ENCODE measurements around the gene PRPSAP1. TPM values are rescaled to one million over a fixed set of nuclear protein-coding genes. Genes with fewer than 3 reads are reported as not detected.

Gene PRPSAP1
- polyA plus RNA-seq, 1 of the 3 experiments (the other 2 are of a cell fraction), result 118 TPM

GRCh38 chr17:76388966-76389888, 35.5 kb upstream of the PRPSAP1 start:
- no peak overlapping the region for H3K27ac ChIP-seq (ENCODE audit: low read depth in 2 of 2, low read length in 1 of 2)
- DNase-seq, result no peak

More at GRCh38 chr17:76388966-76389888, 35.5 kb upstream of the PRPSAP1 start:
- H3K4me2 ChIP-seq, result no peak overlapping the region
- 93% methylated on average over 16 of the region's 16 CpGs for WGBS (ENCODE audit: low lambda C conversion rate)
- H3K4me3 ChIP-seq (ENCODE audit: low read depth in 2 of 2, low read length in 1 of 2), result no peak overlapping the region
- H2AFZ ChIP-seq (ENCODE audit: low read depth), result no peak overlapping the region
- peaks cover 14 to 21% of the 10 kb centered on the region in 2 experiments for H3K36me3 ChIP-seq (replicated peaks in 1 of 2; ENCODE audit: control insufficient read depth in 1 of 2, insufficient read depth in 2 of 2, low read length in 1 of 2)
- peaks cover 28% of the 10 kb centered on the region; the same call in 1 of the 2 replicates for H3K79me2 ChIP-seq (ENCODE audit: insufficient read depth)
- no peak overlapping the region for H3K9ac ChIP-seq
- H4K20me1 ChIP-seq (ENCODE audit: insufficient read depth), result peaks cover 22% of the 10 kb centered on the region; the same call in 1 of the 2 replicates
- TF ChIP-seq USF1 (IDR thresholded peaks at IDR 0.05; ENCODE audit: borderline replicate concordance, low read depth), result no peak
- no peak for TF ChIP-seq ELF1 (IDR thresholded peaks at IDR 0.05)
- no peak for TF ChIP-seq NRF1 (IDR thresholded peaks at IDR 0.05; ENCODE audit: low read depth, low read length)
- no peak for TF ChIP-seq MXI1 (IDR thresholded peaks at IDR 0.05; ENCODE audit: low read depth, low read length)
- TF ChIP-seq RAD21 (IDR thresholded peaks at IDR 0.05; ENCODE audit: low read length), result no peak
- TF ChIP-seq IRF3 (IDR thresholded peaks at IDR 0.05; ENCODE audit: low read depth, low read length), result no peak
- no peak for TF ChIP-seq NFIC (IDR thresholded peaks at IDR 0.05; ENCODE audit: borderline replicate concordance)
- no peak for TF ChIP-seq RXRA (IDR thresholded peaks at IDR 0.05; ENCODE audit: borderline replicate concordance, low read depth)
- no peak for TF ChIP-seq RCOR1 (IDR thresholded peaks at IDR 0.05; ENCODE audit: low read length)
- no peak; the same call in 1 of the 2 replicates for TF ChIP-seq CTCF (IDR thresholded peaks at IDR 0.05)
- no peak for TF ChIP-seq PBX3 (IDR thresholded peaks at IDR 0.05)
- no peak for TF ChIP-seq FOXJ3 (CRISPR knock-in tag; IDR thresholded peaks at IDR 0.05)
- H3K9me3 ChIP-seq, result no peaks in the 10 kb centered on the region
- H3K27me3 ChIP-seq (ENCODE audit: insufficient read depth), result no peaks in the 10 kb centered on the region
- H3K9me2 ChIP-seq, result no peaks in the 10 kb centered on the region
- CTCF ChIA-PET, result interaction anchor here (0.6 to 13.8 kb wide), 10 partner anchors 7 to 211 kb away, joined by 3 to 312 read pairs (median 39); partner anchors contain the start of genes PRPSAP1 and QRICH2
- peaks cover 16% of the 10 kb centered on the region for H3F3A ChIP-seq (replicated peaks; ENCODE audit: insufficient read depth)
- POLR2A ChIA-PET, result interaction anchor here (1.2 kb wide), 1 partner anchor 16 kb away, joined by 3 read pairs; no protein-coding TSS in a partner anchor
- H3K4me1 ChIP-seq (ENCODE audit: control insufficient read depth in 1 of 2, insufficient read depth in 2 of 2, low read depth in 1 of 2, low read length in 1 of 2), result peaks cover 0 to 24% of the 10 kb centered on the region in 2 experiments; a peak in 1 of 4 replicates

Data from SK-N-SH (cell line).